ENCODE measurements around the gene SGTB.
A peak's percentile ranks its signal among the peaks of the same experiment; 100 is the strongest.
"Not testable (repeated sequence)": the region's sequence is repeated elsewhere in the genome, so short reads cannot be mapped to it uniquely, and the experiment has no call there.

Gene SGTB

GRCh38 chr5:65734196-65734775 is 12.4 kb upstream of the SGTB start:
- DNase-seq, result not testable (repeated sequence)

- not testable (repeated sequence) for DNase-seq
Observed at GRCh38 chr5:65732046-65732445, 10.1 kb upstream of the SGTB start.

DNA sequence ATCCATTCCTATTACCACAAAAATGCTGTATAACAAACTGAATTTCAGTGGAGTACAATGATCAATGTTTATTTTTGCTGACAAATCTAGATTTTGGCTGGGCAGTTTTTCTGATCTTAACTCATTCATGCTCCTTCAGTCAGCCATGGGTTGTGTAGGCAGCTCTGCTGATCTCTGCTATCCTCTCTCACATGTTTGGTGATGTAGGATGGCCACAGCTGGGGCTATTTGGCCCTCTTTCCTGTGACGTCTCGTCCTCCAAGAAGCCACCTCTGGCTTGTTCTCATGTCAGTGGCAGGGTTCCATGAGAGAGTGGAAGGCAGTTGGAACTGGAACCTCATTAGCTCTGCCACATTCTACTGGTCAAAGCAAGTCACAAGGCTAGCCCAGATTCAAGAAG is 9.0 kb upstream of the SGTB start:
- DNase-seq, result no peak

- no peak for DNase-seq
Observed at GRCh38 chr5:65728218-65728617, 6.3 kb upstream of the SGTB start.

DNA sequence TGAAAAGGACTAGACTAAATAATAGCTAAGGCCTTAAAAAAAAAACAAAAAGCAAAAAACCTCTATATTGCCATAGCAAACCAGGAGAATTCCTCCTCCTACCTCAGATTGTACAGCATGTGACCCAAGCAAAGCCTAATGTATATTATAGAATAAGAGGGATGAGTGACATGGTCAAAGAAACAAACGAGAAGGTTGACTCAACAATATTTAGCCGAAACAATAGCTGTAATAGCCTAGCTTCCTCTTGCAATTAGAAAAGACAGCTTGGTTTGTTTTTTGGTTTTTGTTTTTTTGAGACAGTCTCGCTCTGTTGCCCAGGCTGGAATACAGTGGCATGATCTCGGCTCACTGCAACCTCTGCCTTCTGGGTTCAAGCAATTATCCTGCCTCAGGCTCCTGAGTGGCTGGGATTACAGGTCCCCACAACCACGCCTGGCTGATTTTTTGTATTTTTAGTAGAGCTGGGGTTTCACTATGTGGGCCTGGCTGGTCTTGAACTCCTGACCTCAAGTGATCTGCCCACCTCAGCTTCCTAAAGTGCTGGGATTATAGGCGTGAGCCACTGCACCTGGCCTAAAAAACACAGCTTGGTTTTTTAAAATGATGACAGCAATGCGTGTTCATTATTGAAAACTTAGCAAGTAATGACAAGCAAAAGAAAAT is 5.7 kb upstream of the SGTB start:
- no peak for DNase-seq

- peak; percentile 65 for DNase-seq
Observed at GRCh38 chr5:65722575-65723403, 880 bp upstream of the SGTB start.

- DNase-seq, result peak; percentile 64
Observed at GRCh38 chr5:65721050-65721719, 724 bp downstream of the SGTB start.

- DNase-seq, result no peak
Observed at GRCh38 chr5:65718576-65719310, 3.2 kb downstream of the SGTB start.

- DNase-seq, result no peak
Observed at GRCh38 chr5:65708145-65708544, 13.8 kb downstream of the SGTB start.

GRCh38 chr5:65707663-65708062 is 14.2 kb downstream of the SGTB start:
- DNase-seq, result no peak

DNA sequence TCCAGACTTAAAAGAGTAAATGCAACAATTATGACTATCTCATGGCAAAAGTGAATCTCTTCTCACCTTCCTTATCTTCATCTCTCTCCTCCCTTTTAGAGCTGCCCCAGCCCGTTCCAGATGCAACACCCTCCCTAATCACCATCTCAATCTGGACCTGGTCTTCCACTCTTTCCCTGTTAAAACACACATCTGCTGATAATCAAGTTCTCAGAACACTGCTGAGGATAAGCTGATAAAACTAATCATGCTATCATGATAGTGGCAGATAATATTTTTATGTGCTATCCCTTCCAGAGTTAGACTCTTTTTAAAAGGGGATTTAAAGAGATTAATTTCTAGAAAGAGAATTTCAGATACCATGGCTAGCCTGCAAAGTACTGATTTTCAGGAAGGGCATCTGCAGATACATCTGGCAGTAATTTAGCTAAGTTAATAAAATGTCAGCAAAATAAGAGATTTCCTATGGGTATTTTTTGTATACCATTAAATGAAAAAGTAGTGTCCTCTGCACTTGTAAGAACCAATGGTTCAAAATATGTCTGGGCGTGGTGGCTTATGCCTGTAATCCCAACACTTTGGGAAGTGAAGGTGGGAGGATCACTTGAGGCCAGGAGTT is 17.2 kb downstream of the SGTB start:
- no peak for DNase-seq

GRCh38 chr5:65702036-65702435 is 19.9 kb downstream of the SGTB start:
- no peak for DNase-seq

- no peak for DNase-seq
Observed at GRCh38 chr5:65699338-65699737, 22.6 kb downstream of the SGTB start.

DNA sequence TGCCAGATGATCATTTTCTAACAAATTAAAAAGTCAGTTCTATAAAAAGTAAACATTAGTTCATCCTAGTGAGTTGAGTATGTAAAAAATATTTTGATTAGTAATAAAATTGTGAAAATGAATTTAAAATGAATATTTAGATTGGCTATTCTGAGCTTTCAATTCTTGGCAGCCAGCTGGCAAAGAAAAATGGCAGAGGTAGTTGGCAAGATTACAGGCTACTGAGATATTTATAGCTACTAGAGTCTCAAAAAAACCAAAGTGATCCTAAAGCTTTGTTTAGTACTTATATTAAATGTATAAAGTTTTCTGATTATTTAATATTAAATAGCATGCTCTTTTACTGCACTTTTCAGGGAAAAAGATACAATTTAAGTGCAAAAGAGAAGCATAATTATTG is 25.0 kb downstream of the SGTB start:
- DNase-seq, result no peak

- DNase-seq, result no peak
Observed at GRCh38 chr5:65695896-65696295, 26.0 kb downstream of the SGTB start.

DNA sequence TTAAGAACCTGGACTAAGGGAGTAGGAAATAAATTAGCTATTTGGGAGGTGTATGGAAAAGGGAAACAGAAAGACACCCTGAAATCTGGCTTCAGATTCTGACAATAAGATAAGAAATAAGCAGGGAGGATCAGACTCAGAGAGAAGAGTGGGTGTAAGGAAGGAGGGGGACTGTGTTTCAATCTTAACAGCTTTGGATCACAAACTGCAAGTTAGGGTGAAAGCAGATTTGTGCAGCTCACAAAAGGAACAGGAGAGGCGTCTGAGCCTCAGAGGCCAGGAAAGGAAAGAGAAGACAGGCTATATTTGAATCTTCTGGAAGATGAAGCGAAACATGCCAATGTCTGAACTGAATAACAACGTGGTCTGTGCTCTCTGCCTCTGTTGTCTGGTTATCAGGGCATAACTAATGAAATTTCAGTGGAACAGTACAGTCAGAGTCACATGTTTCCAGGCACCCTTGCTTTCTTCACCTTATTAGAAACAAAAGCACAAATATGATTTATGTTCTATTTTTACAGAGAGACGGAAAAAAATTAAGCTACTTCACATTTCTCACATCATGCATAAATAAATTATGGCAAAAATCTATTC is 26.6 kb downstream of the SGTB start:
- DNase-seq, result no peak

DNA sequence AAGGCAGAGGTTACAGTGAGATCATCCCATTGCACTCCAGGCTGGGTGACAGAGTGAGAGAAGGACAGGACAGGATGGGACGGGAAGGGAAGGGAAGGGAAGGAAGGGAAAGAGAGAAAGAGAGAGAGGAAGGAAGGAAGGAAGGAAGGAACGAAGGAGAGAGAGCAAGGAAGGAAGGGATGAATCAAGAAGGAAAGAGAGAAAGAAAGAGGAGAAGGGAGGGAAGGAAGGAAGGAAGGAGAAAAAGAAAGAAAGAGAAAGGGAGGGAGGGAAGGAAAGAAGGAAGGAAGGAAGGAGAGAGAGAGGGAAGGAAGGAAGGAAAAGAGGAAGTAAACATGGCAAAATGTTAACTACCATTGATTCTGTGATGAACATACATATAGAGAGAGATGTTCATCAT is 28.8 kb downstream of the SGTB start:
- DNase-seq, result no peak

DNA sequence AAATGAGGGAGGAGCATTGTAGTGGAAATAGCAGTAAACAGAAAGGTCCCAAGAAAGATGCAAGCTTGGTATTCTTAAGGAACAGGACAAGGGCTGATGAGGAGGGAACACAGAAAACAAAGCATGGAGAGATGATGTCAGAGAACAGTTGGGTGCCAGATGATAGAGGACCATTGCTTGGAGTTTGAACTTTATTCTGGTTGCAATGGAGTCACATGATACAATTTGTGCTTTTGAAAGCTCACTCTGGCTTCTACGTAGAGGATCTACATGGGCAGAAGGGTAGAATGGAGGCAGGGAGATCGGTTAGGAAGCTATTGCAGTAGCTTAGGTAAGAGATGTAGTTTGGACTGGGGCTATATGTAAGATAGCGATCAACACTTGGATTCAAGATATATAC is 39.8 kb downstream of the SGTB start:
- no peak for DNase-seq

- not testable (repeated sequence) for DNase-seq
Observed at GRCh38 chr5:65676056-65676455, 45.9 kb downstream of the SGTB start.

DNA sequence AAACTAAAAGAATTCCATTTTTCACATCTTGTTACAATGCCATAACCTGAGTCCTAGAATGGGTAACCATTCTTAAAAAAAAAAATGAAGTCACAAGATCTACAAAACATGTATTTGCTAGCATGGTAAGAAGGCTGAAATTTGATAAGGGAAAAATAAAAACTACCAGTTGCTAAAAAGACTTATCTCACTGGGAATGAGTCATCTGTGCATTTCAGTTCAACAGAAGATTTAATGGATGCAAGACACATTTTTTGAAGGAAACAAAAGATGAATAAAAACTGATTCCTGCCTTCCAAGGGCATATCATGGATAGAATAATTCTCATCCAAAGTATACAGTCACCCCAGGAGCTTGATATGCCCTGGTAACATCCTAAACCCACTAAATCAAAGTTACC is 47.2 kb downstream of the SGTB start:
- DNase-seq, result no peak

GRCh38 chr5:65672796-65673195 is 49.1 kb downstream of the SGTB start:
- DNase-seq, result no peak

- no peak for DNase-seq
Observed at GRCh38 chr5:65668696-65669095, 53.2 kb downstream of the SGTB start.

Measured in COR-L47 (cell line).